SK-N-SH treated with all-trans-retinoic acid at 6 μM for 48 hours (cell line): ENCODE results near the gene ORAI1.

ENCODE experiments used
- GLIS3 ChIP-seq: fragments of 250-450 bp; sonication (Bioruptor Pico); IDR thresholded peaks from 2 replicates; pipeline ENCODE4 v1.5.0; 2020; ENCODE audit warnings: mild to moderate bottlenecking, moderate library complexity
- POU6F1 ChIP-seq: fragments of 250-450 bp; sonication (Bioruptor Pico); IDR thresholded peaks from 2 replicates; pipeline ENCODE4 v1.8.0; 2021; ENCODE audit warnings: low read depth, mild to moderate bottlenecking, moderate library complexity, borderline replicate concordance
- TOX ChIP-seq: fragments of 250-450 bp; sonication (Bioruptor Pico); IDR thresholded peaks from 2 replicates; pipeline ENCODE4 v1.8.0; 2021; ENCODE audit warnings: mild to moderate bottlenecking, moderate library complexity, borderline replicate concordance
- ZFP30 ChIP-seq: fragments of 450-650 bp; formaldehyde crosslinking; IDR thresholded peaks from 2 replicates; pipeline ENCODE4 v1.5.0; 2022; ENCODE audit warnings: mild to moderate bottlenecking, moderate library complexity
- ZNF70 ChIP-seq: fragments of 450-650 bp; formaldehyde crosslinking; IDR thresholded peaks from 2 replicates; pipeline ENCODE4 v1.5.0; 2020; ENCODE audit warnings: mild to moderate bottlenecking, moderate library complexity

- no peak for TF ChIP-seq ZNF70
- no peak for TF ChIP-seq POU6F1 (CRISPR knock-in tag)
- no peak for TF ChIP-seq ZFP30
- TF ChIP-seq GLIS3 (CRISPR knock-in tag) = no peak
- no peak for TF ChIP-seq TOX
Observed at GRCh38 chr12:121618659-121619233, 7.6 kb upstream of the ORAI1 start.
